Hematopoietic multipotent progenitor cell treated with erythropoietin and hydrocortisone succinate and interleukin-3 and kit ligand, for 4 days (in vitro differentiated cells): Measurements from ENCODE around the gene MEX3B.
"Not testable (repeated sequence)": the region's sequence is repeated elsewhere in the genome, so short reads cannot be mapped to it uniquely, and the experiment has no call there.

Experiments
- DNase-seq: peaks from one replicate; pipeline ENCODE4 v3.0.0-alpha.2; 2015

MEX3B gene

GRCh38 chr15:81995081-81995480 lies 50.7 kb downstream of the MEX3B start:
- not testable (repeated sequence) for DNase-seq

- DNase-seq: no peak
These were observed 53.3 kb downstream of the MEX3B start for GRCh38 chr15:81992523-81992922.
